GM19043 (cell line): ENCODE data around the gene PIP5KL1.
"Not testable (repeated sequence)": the region's sequence is repeated elsewhere in the genome, so short reads cannot be mapped to it uniquely, and the experiment has no call there.

Source experiments
- ATAC-seq: cut with Tn5 transposase; IDR thresholded peaks from one replicate; pipeline ENCODE4 v1.9.1; 2021; ENCODE audit warnings: low read depth; ENCODE audit not compliant: unreplicated experiment

PIP5KL1 gene

DNA sequence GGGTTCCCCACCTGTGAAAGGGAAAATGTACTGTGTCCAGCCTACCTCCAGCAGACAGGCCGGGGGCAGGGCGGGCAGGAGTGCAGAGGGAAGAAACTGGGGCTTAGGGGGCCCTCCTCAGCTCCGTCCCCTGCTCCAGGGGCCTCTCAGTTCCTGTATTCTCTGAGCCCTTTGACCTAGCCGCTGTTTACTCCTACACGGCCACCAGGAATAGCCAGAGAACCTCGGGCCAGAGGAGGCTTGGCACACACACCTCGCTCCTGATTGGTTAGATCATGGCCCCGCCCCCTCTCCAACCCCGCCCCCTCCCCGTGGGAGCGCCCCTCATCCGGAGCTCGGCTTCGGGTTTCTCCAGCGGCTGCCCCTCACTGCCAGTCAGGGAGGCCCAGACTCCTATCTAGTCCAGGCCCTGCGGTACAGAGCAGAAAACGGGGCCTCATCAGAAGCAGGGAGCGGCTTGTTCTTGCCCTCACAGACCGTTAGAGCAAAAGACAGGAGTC lies 33.3 kb downstream of the PIP5KL1 start:
- ATAC-seq: no peak

DNA sequence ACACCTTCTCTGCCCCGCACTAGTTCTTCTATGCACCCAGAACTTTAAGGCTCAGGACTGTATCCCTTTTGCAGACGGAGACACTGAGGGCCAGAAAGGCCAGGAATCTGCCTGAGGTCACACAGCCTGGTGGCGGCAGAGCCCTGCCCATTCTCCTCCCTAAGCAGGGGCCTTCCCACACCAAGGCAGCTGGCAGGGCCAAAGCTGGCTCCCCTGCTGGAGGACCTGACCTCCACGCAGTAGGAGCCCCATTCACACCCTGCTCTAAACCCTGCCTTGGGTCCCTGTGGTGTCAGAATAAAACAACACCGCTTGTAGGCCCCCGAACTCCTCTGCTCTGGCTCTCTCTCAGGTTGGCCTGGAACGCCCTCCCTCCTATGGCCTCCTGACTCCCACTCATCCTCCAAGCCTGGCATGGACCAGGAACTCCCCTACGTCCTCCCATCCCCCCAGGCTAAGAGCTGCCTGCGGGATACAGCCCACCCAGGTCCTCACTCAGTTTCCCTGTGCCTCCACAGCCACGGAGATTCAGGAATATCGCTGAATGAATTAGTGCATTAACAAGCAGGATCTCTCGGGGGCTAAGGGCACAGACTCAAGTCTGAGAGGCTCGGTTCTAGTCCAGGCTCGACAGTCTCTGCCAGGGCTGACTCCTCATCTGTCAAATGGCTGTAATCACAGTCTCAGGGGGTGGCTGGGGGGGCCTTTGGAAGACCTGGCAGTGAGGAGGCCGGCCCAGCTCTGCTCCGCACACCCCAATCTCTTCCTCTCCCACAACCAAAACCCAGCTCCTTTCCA lies 34.0 kb downstream of the PIP5KL1 start:
- no peak for ATAC-seq

GRCh38 chr9:127895811-127896210 lies 34.8 kb downstream of the PIP5KL1 start:
- no peak for ATAC-seq

- no peak for ATAC-seq
Observed at GRCh38 chr9:127893392-127893791, 37.2 kb downstream of the PIP5KL1 start.

DNA sequence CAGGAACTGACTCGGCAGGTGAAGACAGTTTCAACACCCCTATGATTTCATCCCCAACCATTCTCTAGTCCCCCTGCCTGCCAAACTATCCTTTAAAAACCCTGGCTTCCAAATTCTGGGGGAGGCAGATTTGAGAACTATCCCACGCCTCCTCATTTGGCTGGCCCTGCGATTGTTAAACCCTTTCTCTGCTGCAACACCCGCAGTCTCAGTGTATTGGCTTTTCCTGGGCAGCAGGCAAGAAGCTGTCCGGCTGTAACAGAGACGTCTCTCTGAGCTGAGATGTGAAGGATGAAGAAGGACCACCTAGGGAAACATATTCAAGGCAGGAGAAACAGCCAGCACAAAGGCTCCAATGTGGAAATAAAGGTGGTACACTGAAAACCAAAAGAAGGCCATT lies 37.7 kb downstream of the PIP5KL1 start:
- no peak for ATAC-seq

- no peak for ATAC-seq
Observed at GRCh38 chr9:127890053-127890452, 40.5 kb downstream of the PIP5KL1 start.

GRCh38 chr9:127887792-127888191 lies 42.8 kb downstream of the PIP5KL1 start:
- ATAC-seq: no peak

DNA sequence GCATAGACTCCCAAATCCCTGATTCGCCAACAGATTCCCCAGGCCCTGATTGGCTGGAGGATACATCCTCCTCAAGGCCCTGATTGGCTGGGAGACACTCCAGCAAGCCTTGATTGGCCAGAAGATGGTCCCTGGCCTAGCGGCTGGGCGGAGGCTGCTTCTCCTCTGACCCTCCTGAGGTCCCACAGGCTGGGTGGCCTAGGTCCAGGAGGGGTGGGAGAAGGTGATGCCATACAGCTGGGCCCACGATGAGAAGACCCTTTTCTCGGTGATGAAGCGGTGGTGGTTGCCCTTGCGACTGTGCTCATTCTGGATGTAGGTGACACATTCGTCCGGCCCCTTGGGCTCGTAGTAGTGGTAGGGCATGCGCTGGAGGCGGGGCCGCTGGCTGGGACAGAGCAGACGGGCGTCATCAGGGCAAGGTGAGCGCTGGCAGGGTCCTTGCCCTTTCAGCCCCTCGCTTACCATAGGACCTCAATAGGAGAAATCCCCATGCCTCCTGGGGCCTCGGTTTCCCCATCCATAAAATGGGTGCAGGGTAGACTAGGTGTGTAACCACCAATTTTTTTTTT lies 44.1 kb downstream of the PIP5KL1 start:
- no peak for ATAC-seq

DNA sequence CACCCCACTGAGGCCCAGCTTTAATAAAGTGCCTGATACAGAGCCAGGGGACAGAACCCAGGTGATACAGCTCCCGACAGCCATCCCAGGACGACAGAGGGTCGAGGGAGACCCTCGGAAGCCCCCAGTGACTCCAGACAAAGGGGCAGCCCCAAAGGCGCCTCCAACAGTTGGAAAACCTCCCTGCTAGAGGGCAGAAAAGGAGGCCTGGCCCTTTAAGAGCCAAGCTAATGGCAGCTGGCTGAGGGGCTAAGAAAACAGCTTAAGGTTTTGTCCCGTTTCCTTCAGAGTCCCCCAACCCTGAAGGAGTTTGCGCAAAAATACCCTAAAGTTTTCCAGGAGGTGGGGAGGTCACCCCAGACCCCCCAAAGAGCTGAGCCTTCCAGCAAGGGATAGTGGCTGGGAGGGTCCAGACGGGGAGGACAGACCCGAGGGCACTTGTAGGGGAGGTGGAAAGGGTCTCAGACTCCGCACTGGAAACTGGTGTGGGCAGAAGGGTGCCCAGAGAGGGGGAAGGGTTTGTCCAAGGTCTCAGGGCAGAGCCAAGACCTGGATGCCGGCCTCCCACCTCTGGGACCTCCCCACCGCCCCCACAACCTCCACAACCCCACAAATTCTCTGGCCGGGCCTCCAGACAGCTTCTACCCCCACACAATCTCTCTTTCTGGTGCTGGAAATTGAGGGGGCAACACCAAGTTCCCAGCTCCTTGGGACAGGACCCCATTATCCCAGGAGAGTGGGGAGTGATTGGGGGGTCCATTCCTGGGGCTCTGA lies 44.9 kb downstream of the PIP5KL1 start:
- ATAC-seq: no peak

GRCh38 chr9:127884976-127885490 lies 45.5 kb downstream of the PIP5KL1 start:
- ATAC-seq: no peak

GRCh38 chr9:127884427-127884911 lies 46.1 kb downstream of the PIP5KL1 start:
- no peak for ATAC-seq

DNA sequence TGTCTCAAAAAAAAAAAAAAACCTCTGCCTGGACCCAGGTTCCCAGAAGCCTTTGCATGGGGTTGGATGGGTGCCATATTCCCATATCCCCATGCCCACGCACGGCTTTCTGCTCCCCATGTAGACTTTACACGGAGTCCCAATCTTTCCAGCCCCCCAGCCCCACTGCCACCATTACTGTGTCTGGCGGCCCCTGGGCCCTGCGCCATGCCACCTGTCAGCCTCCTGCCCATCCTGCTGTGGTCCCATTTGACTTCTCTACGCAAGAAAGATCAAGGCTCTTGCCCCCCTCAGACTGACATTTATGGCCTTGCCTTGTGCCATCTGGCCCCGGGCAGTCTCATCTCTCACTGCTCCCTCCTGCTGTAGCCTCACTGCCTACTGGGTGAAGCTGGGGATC lies 46.6 kb downstream of the PIP5KL1 start:
- no peak for ATAC-seq

GRCh38 chr9:127881715-127882114 lies 48.9 kb downstream of the PIP5KL1 start:
- not testable (repeated sequence) for ATAC-seq

DNA sequence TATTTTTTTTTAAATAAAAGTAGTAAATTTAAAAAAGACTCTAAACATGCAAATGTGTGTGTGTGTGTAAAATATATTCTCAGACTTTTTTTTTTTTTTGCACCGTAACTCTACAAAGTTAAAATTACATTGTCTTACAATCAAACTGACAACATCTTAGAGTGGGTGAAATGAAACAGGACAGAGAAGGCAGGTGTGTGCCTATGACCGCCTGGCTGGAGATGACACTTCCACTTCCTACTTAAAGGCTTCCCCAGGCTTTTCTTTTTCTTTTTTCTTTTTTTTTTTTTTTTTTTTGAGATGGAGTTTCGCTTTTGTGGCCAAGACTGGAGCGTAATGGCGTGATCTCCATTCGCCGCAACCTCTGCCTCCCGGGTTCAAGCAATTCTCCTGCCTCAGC lies 50.4 kb downstream of the PIP5KL1 start:
- no peak for ATAC-seq

GRCh38 chr9:127878652-127879390 lies 51.8 kb downstream of the PIP5KL1 start:
- ATAC-seq: no peak

DNA sequence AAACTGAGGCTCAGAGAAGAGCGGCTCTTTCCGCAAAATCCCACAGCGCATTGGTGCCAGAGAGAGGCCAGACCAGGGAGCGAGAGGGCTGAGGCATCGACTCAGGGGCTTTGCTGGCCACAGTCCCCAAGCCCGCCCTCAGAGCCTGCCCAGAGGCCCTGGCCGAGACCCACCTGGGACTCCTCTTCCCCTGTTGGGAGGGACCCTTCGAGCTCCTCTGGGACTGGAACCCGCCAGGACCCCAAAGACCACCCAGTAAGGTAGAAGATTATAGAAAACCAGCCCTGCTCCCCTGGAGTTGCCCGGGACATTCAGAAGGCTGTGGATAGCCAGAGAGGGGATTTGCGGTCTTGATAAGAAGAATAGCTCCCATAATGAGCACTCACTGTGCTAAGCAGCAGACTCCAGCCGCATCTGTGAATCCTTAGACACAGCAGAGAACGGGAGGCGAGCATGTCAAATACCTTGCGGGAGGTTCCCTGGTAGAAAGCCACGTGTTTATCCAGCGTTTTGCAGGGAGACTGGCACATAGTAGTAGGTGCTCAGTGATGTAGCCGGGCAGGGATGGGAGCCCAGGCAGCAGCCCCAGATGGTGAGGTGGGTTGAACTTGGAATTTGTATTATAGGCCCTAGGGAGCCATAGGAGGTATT lies 52.5 kb downstream of the PIP5KL1 start:
- ATAC-seq: no peak

GRCh38 chr9:127877566-127877998 lies 53.0 kb downstream of the PIP5KL1 start, which contains the start of gene AK1:
TSS of gene AK1 (minus strand) at chr9:127877675. CDS start at chr9:127874617, 3,058 bp downstream.
- no peak for ATAC-seq

DNA sequence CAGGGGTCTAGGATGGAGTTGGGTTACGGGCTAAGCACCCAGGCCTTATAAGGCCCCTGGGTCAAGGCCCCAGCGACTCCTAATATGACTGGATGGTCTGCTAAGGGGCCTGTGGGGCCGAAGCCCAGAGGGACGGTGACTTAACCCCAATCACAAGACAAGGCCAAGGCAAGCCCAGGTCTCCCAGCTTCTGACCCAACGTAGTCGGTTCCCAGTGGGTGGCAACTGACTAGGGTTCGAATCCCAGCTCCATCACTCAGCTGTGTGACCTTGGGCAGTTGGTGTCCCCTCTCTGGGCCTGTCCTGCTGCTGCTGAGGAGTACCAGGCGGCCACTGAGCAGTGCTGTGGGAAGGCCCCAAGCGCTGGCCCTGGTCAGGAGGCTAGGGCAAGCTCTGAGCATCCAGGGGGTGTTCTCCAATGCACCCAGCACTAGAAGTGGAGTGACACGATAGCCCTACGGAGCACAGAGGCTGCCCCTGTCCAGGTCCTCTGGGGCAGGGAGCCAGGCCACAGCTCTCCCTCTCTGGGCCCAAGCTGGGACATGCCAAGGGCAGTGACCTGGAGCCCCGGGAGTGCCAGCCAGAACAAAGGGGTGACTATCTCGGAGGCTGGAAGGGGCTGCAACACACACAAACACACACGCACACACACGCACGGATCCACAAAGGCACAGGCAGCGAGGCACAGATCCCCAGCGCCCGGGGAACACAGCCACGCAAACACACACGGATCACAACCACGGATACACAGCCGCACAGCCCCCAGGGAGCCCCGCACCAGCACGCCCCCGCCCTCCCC lies 53.6 kb downstream of the PIP5KL1 start:
- no peak for ATAC-seq
